Esophagus squamous epithelium (tissue), 5 donors: ENCODE data around the gene SCMH1. TPM values are rescaled to one million over a fixed set of nuclear protein-coding genes. Genes with fewer than 3 reads are reported as not detected.

Experiments used
- DNase-seq: peaks from one replicate; lab custom pipeline; 2025; lab: John Stamatoyannopoulos, UW
- H3K27ac ChIP-seq, 4 donors: fragments of 200-600 bp; sonication (generic); one replicate each; pipeline ENCODE4 v1.5.1; 2016 to 2019; ENCODE audit warnings: mild to moderate bottlenecking in 1 of 4
- H3K27me3 ChIP-seq, 4 donors: fragments of 200-600 bp; sonication (generic); 1 replicate in 3 of 4; 2 replicates in 1 of 4; pipeline versions ENCODE4 v1.5.1 to v1.6.0; 2017 to 2021; ENCODE audit warnings: antibody characterized with exemption in 1 of 4
- H3K36me3 ChIP-seq, 3 donors: fragments of 200-600 bp; sonication (generic); one replicate each; pipeline ENCODE4 v1.5.1; 2016 to 2019
- H3K4me1 ChIP-seq, 3 donors: fragments of 200-600 bp; sonication (generic); one replicate each; pipeline ENCODE4 v1.5.1; 2017 to 2019
- H3K4me3 ChIP-seq, 4 donors: fragments of 200-600 bp; sonication (generic); 1 replicate in 3 of 4; 2 replicates in 1 of 4; pipeline ENCODE4 v1.5.1; 2016 to 2019; ENCODE audit warnings: mild to moderate bottlenecking in 2 of 4, moderate library complexity in 1 of 4
- H3K9me3 ChIP-seq, 3 donors: fragments of 200-600 bp; sonication (generic); one replicate each; pipeline ENCODE4 v1.5.1; 2016 to 2019
- POLR2A ChIP-seq, 4 donors: fragments of 450-650 bp; IDR thresholded peaks; one replicate each; pipeline ENCODE4 v1.6.1; 2017; ENCODE audit warnings: antibody characterized with exemption in 4 of 4, mild to moderate bottlenecking in 4 of 4, moderate library complexity in 3 of 4
- WGBS, 2 donors: methylation state at CpG; one replicate each; pipeline ENCODE4 v1.1.5; 2018; 5-methylcytosine and 5-hydroxymethylcytosine counted together
- intact Hi-C: fragments of 100-400 bp; cut with DNase I; formaldehyde crosslinking; loops from one replicate; pipeline ENCODE4 v1.15.0; 2022
- total RNA-seq, 4 donors: library from RNA; depleted of rRNA; stranded (reverse); fragments of >200 nt; gene quantifications; one replicate each; pipeline ENCODE4 v1.1.0, GENCODE V29; 2016
- TF ChIP-seq, protein P1 (sequence below), 6 experiments: fragments of 450-650 bp in 4 of 6; fragments of 200-600 bp in 2 of 6; sonication (generic) in 2 of 6; IDR thresholded peaks; one replicate each; pipeline ENCODE4 v1.5.1; 2016 to 2019; ENCODE audit warnings: antibody characterized with exemption in 6 of 6, mild to moderate bottlenecking in 4 of 6, moderate library complexity in 4 of 6
- donor health status: DM: yes; HTN: yes; CAD: no.

Gene SCMH1
- total RNA-seq, 4 donors from 2014 or later = 4.4 to 46.9 (median 16.3) TPM

GRCh38 chr1:41152622-41153044, 89.5 kb downstream of the SCMH1 start:
- no peak for DNase-seq
- Histone ChIP-seq H3K4me3 (no peak overlapping the region), H3K36me3 (peaks cover 0 to 25% (median 0%) of the 10 kb centered on the region in 3 donors), H3K27ac (peak overlapping the region in 3 of 4 donors; percentile 18 to 69 (median 30)), H3K9me3 (no peaks in the 10 kb centered on the region), H3K4me1 (peaks cover 9 to 24% (median 10%) of the 10 kb centered on the region in 3 donors), H3K27me3 (no peaks in the 10 kb centered on the region)
- intact Hi-C loops = no loop called here
- TF ChIP-seq POLR2A (IDR thresholded peaks at IDR 0.05) = no peak
- TF ChIP-seq, protein P1, sequence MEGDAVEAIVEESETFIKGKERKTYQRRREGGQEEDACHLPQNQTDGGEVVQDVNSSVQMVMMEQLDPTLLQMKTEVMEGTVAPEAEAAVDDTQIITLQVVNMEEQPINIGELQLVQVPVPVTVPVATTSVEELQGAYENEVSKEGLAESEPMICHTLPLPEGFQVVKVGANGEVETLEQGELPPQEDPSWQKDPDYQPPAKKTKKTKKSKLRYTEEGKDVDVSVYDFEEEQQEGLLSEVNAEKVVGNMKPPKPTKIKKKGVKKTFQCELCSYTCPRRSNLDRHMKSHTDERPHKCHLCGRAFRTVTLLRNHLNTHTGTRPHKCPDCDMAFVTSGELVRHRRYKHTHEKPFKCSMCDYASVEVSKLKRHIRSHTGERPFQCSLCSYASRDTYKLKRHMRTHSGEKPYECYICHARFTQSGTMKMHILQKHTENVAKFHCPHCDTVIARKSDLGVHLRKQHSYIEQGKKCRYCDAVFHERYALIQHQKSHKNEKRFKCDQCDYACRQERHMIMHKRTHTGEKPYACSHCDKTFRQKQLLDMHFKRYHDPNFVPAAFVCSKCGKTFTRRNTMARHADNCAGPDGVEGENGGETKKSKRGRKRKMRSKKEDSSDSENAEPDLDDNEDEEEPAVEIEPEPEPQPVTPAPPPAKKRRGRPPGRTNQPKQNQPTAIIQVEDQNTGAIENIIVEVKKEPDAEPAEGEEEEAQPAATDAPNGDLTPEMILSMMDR (IDR thresholded peaks at IDR 0.05) = no peak
- WGBS, 2 donors = 7 to 32% methylated on average over 1 of the region's 1 CpG

DNA sequence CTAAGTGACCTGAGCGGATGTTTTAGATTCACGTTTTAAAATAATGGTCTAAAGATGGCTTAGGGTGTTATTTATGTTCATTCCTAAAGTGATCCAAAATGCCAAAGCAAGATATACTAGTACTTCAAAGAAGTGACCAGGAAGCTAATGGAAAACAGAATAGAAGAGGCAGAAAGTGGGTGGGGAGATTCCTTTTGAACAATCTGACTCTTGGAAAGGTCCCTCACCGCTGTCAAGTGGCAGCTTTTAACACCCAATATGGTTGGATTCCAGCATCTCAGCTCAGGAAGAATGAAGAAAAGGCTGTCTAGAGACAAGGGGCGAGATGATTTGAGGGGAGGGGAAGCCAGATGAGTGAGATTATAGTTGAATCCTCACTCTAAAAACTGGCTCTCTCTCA, 90.3 kb downstream of the SCMH1 start:
- WGBS, 2 donors = 68 to 70% methylated on average over 4 of the region's 4 CpGs
- no peak for DNase-seq
- TF ChIP-seq POLR2A (IDR thresholded peaks at IDR 0.05) = no peak
- TF ChIP-seq, protein P1 (IDR thresholded peaks at IDR 0.05) = no peak

GRCh38 chr1:41149570-41149969, 92.5 kb downstream of the SCMH1 start:
- Histone ChIP-seq H3K4me1 (peaks cover 9 to 24% (median 10%) of the 10 kb centered on the region in 3 donors), H3K27me3 (no peaks in the 10 kb centered on the region), H3K36me3 (peaks cover 0 to 25% (median 0%) of the 10 kb centered on the region in 3 donors), H3K27ac (no peak overlapping the region), H3K9me3 (no peaks in the 10 kb centered on the region), H3K4me3 (no peak overlapping the region)
- intact Hi-C loops = no loop called here
- DNase-seq = no peak
- TF ChIP-seq, protein P1 (IDR thresholded peaks at IDR 0.05) = no peak
- TF ChIP-seq POLR2A (IDR thresholded peaks at IDR 0.05) = no peak
- 43 to 96% methylated on average over 2 of the region's 2 CpGs for WGBS, 2 donors

More for the DNA sequence above, 90.3 kb downstream of the SCMH1 start:
- H3K4me3 ChIP-seq = no peak overlapping the region
- intact Hi-C loops = no loop called here
- peaks cover 9 to 24% (median 10%) of the 10 kb centered on the region in 3 donors for H3K4me1 ChIP-seq
- no peaks in the 10 kb centered on the region for H3K27me3 ChIP-seq
- H3K36me3 ChIP-seq = peaks cover 0 to 25% (median 0%) of the 10 kb centered on the region in 3 donors
- H3K9me3 ChIP-seq = no peaks in the 10 kb centered on the region
- H3K27ac ChIP-seq = peak overlapping the region in 3 of 4 donors; percentile 6 to 69 (median 27)

DNA sequence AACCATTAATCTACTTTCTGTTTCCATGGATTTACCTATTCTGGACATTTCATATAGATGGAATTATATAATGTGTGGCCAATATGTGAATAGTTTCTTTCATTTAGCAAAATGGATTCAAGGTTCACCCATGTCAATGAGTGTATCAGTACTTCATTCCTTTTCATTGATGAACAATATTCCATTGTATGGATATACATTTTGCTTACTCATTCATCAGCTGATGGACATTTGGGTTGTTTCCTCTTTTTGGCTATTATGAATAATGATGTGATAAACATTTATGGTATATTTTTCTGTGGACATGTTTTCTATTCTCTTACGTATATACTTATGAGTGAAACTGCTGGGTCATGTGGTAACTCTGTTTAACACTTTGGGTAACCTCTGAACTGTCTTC, 97.8 kb downstream of the SCMH1 start:
- TF ChIP-seq, protein P1 (IDR thresholded peaks at IDR 0.05) = no peak
- TF ChIP-seq POLR2A (IDR thresholded peaks at IDR 0.05) = no peak
- DNase-seq = no peak
- Histone ChIP-seq H3K36me3 (peaks cover 0 to 43% (median 0%) of the 10 kb centered on the region in 3 donors), H3K9me3 (peaks cover 0 to 11% (median 11%) of the 10 kb centered on the region in 3 donors), H3K27me3 (no peaks in the 10 kb centered on the region), H3K4me1 (no peaks in the 10 kb centered on the region), H3K4me3 (no peak overlapping the region), H3K27ac (no peak overlapping the region)
- intact Hi-C loops = no loop called here
- WGBS, 2 donors = 89 to 97% methylated on average over 1 of the region's 1 CpG

GRCh38 chr1:41138549-41138948, 103.6 kb downstream of the SCMH1 start:
- DNase-seq = no peak
- intact Hi-C loops = no loop called here
- Histone ChIP-seq H3K4me1 (no peaks in the 10 kb centered on the region), H3K9me3 (peaks cover 0 to 11% (median 11%) of the 10 kb centered on the region in 3 donors), H3K36me3 (peaks cover 0 to 38% (median 0%) of the 10 kb centered on the region in 3 donors), H3K27ac (no peak overlapping the region), H3K27me3 (no peaks in the 10 kb centered on the region), H3K4me3 (no peak overlapping the region)
- TF ChIP-seq, protein P1 (IDR thresholded peaks at IDR 0.05) = no peak
- TF ChIP-seq POLR2A (IDR thresholded peaks at IDR 0.05) = no peak
- WGBS, 2 donors = 43 to 47% methylated on average over 1 of the region's 1 CpG
